H1 (cell line): Measurements from ENCODE around the gene TFR2. TPM values are rescaled to one million over a fixed set of nuclear protein-coding genes. Genes with fewer than 3 reads are reported as not detected.

Experiments used
- BRCA1 ChIP-seq: IDR thresholded peaks from 2 replicates; pipeline ENCODE4 v1.6.1; 2012; ENCODE audit warnings: low read depth, low read length, improper control_type of control experiment
- polyA plus RNA-seq, 7 experiments: library from polyadenylated mRNA; depleted of rRNA in 3 of 7; stranded (reverse) in 5 of 7; unstranded in 2 of 7; fragments of >200 nt in 5 of 7; fragments of 200-250 nt in 2 of 7; gene quantifications; 1 replicate in 5 of 7; 2 replicates in 1 of 7; 4 replicates in 1 of 7; pipeline versions ENCODE4 v1.2.1 to v1.2.3, GENCODE V29; 2011 to 2013; ENCODE audit warnings: missing spikeins in 2 of 7, mixed read lengths in 2 of 7
- total RNA-seq: library from RNA; stranded (reverse); fragmentation: NEBNext Ultra II Directional; extraction: Animal tissue kit (Norgen Biotek cat#: 25700); gene quantifications from 2 replicates; pipeline ENCODE4 v1.2.1, GENCODE V29; 2021

TFR2 gene
- total and polyA plus RNA-seq, 2 of the 8 experiments (the other 6 are each of a cell fraction or from before 2014, with no cell fraction given): 4.6 to 5.7 TPM

GRCh38 chr7:100621554-100621953 lies 19.8 kb downstream of the TFR2 start (continued):
- no peak for TF ChIP-seq BRCA1
